NT2/D1 (cell line): ENCODE measurements around the gene ARHGEF37.
A peak's percentile ranks its signal among the peaks of the same experiment; 100 is the strongest.

Source experiments
- DNase-seq: peaks from one replicate; pipeline ENCODE4 v3.0.0-alpha.2; 2011; ENCODE audit warnings: low read depth, low spot score
- H3K27me3 ChIP-seq: 2 replicates; pipeline ENCODE4 v1.6.0; 2011; ENCODE audit warnings: mild to moderate bottlenecking; ENCODE audit not compliant: insufficient read length, insufficient read depth
- H3K36me3 ChIP-seq: 2 replicates; pipeline ENCODE4 v1.6.1; 2011; ENCODE audit warnings: mild to moderate bottlenecking, low read length, mixed read lengths; ENCODE audit not compliant: insufficient read depth, insufficient read length
- H3K4me1 ChIP-seq: 2 replicates; pipeline ENCODE4 v1.5.1; 2011; ENCODE audit not compliant: insufficient read depth, insufficient read length
- H3K4me3 ChIP-seq: 2 replicates; pipeline ENCODE4 v1.5.1; 2011; ENCODE audit warnings: low read depth; ENCODE audit not compliant: insufficient read length
- H3K9ac ChIP-seq: 2 replicates; pipeline ENCODE4 v1.6.0; 2011; ENCODE audit warnings: low read depth; ENCODE audit not compliant: insufficient read length
- H3K9me3 ChIP-seq: 2 replicates; pipeline ENCODE4 v1.5.1; 2011; ENCODE audit warnings: mild to moderate bottlenecking, low read length; ENCODE audit not compliant: insufficient read depth
- SUZ12 ChIP-seq: IDR thresholded peaks from 2 replicates; pipeline ENCODE4 v1.6.1; 2011; ENCODE audit not compliant: insufficient read length, insufficient read depth; ENCODE audit errors: extremely low read depth
- YY1 ChIP-seq: IDR thresholded peaks from 2 replicates; pipeline ENCODE4 v1.6.1; 2011; ENCODE audit not compliant: insufficient read length, insufficient read depth
- ZNF274 ChIP-seq: IDR thresholded peaks from 2 replicates; pipeline ENCODE4 v1.6.1; 2011; ENCODE audit warnings: mild to moderate bottlenecking, low read depth, low read length

The ARHGEF37 gene

GRCh38 chr5:149567226-149567625, 14.1 kb upstream of the ARHGEF37 start:
- H3K9me3 ChIP-seq, result no peaks in the 10 kb centered on the region
- no peak overlapping the region for H3K9ac ChIP-seq
- peaks cover 3% of the 10 kb centered on the region for H3K4me1 ChIP-seq
- TF ChIP-seq ZNF274 (no peak), YY1 (no peak), SUZ12 (no peak)
- DNase-seq, result no peak
- no peaks in the 10 kb centered on the region for H3K36me3 ChIP-seq
- no peak overlapping the region for H3K4me3 ChIP-seq
- no peaks in the 10 kb centered on the region for H3K27me3 ChIP-seq

GRCh38 chr5:149572170-149572569, 9.1 kb upstream of the ARHGEF37 start:
- Histone ChIP-seq H3K4me3 (no peak overlapping the region), H3K36me3 (no peaks in the 10 kb centered on the region), H3K9ac (no peak overlapping the region), H3K27me3 (no peaks in the 10 kb centered on the region), H3K4me1 (no peaks in the 10 kb centered on the region), H3K9me3 (no peaks in the 10 kb centered on the region)
- TF ChIP-seq YY1 (no peak), ZNF274 (no peak), SUZ12 (no peak)
- DNase-seq, result no peak

GRCh38 chr5:149572576-149573231, 8.6 kb upstream of the ARHGEF37 start:
- H3K36me3 ChIP-seq, result no peaks in the 10 kb centered on the region
- TF ChIP-seq SUZ12 (no peak), YY1 (no peak), ZNF274 (no peak)
- no peak overlapping the region for H3K4me3 ChIP-seq
- DNase-seq, result no peak
- H3K27me3 ChIP-seq, result no peaks in the 10 kb centered on the region
- H3K9ac ChIP-seq, result no peak overlapping the region
- H3K9me3 ChIP-seq, result no peaks in the 10 kb centered on the region
- H3K4me1 ChIP-seq, result no peaks in the 10 kb centered on the region

GRCh38 chr5:149575131-149575530, 6.2 kb upstream of the ARHGEF37 start:
- no peaks in the 10 kb centered on the region for H3K9me3 ChIP-seq
- H3K36me3 ChIP-seq, result no peaks in the 10 kb centered on the region
- H3K4me3 ChIP-seq, result no peak overlapping the region
- H3K4me1 ChIP-seq, result no peaks in the 10 kb centered on the region
- no peak for DNase-seq
- H3K9ac ChIP-seq, result no peak overlapping the region
- H3K27me3 ChIP-seq, result peaks cover 7% of the 10 kb centered on the region
- TF ChIP-seq YY1 (no peak), SUZ12 (no peak), ZNF274 (no peak)

- no peaks in the 10 kb centered on the region for H3K36me3 ChIP-seq
- no peak for DNase-seq
- H3K4me1 ChIP-seq, result no peaks in the 10 kb centered on the region
- no peaks in the 10 kb centered on the region for H3K9me3 ChIP-seq
- H3K4me3 ChIP-seq, result no peak overlapping the region
- H3K9ac ChIP-seq, result no peak overlapping the region
- H3K27me3 ChIP-seq, result peaks cover 16% of the 10 kb centered on the region
- TF ChIP-seq ZNF274, result no peak
- TF ChIP-seq SUZ12, result no peak
- TF ChIP-seq YY1, result no peak
These were observed 5.3 kb upstream of the ARHGEF37 start for GRCh38 chr5:149576021-149576420.

GRCh38 chr5:149578896-149579295, 2.4 kb upstream of the ARHGEF37 start:
- Histone ChIP-seq H3K36me3 (no peaks in the 10 kb centered on the region), H3K4me1 (peaks cover 4% of the 10 kb centered on the region), H3K9ac (no peak overlapping the region), H3K9me3 (no peaks in the 10 kb centered on the region), H3K4me3 (no peak overlapping the region), H3K27me3 (peaks cover 24% of the 10 kb centered on the region)
- TF ChIP-seq SUZ12 (no peak), ZNF274 (no peak), YY1 (no peak)
- no peak for DNase-seq

GRCh38 chr5:149580808-149581191, 498 bp upstream of the ARHGEF37 start:
- Histone ChIP-seq H3K4me3 (peak overlapping the region; percentile 46), H3K36me3 (no peaks in the 10 kb centered on the region), H3K9ac (peak overlapping the region; percentile 66), H3K27me3 (peaks cover 24% of the 10 kb centered on the region), H3K4me1 (peaks cover 4% of the 10 kb centered on the region), H3K9me3 (no peaks in the 10 kb centered on the region)
- TF ChIP-seq YY1 (no peak), SUZ12 (no peak), ZNF274 (no peak)
- DNase-seq, result no peak

GRCh38 chr5:149581931-149582768, 852 bp downstream of the ARHGEF37 start:
- DNase-seq, result no peak
- peak overlapping the region; percentile 46 for H3K4me3 ChIP-seq

More at GRCh38 chr5:149581931-149582768, 852 bp downstream of the ARHGEF37 start:
- Histone ChIP-seq H3K4me1 (peaks cover 4% of the 10 kb centered on the region), H3K9me3 (no peaks in the 10 kb centered on the region), H3K27me3 (peaks cover 24% of the 10 kb centered on the region), H3K36me3 (no peaks in the 10 kb centered on the region), H3K9ac (peak overlapping the region; percentile 66)
- TF ChIP-seq SUZ12, result no peak
- TF ChIP-seq YY1, result no peak
- TF ChIP-seq ZNF274, result no peak
